Endothelial cell of umbilical vein (primary cell): Measurements from ENCODE around the gene DDX56.

ENCODE experiments used
- EZH2 ChIP-seq: IDR thresholded peaks from 2 replicates; pipeline ENCODE4 v1.6.1; 2012; ENCODE audit warnings: borderline replicate concordance, low read depth, mild to moderate bottlenecking, moderate library complexity, low read length, inconsistent platforms; ENCODE audit not compliant: severe bottlenecking
- FOS ChIP-seq: IDR thresholded peaks from 2 replicates; pipeline ENCODE4 v1.6.1; 2011; ENCODE audit warnings: mild to moderate bottlenecking, low read length, moderate library complexity, borderline replicate concordance; ENCODE audit not compliant: insufficient read depth
- GATA2 ChIP-seq: IDR thresholded peaks from 2 replicates; pipeline ENCODE4 v1.7.0; 2011; ENCODE audit warnings: low read depth, mild to moderate bottlenecking, moderate library complexity, mixed read lengths, low read length; ENCODE audit not compliant: insufficient read length, insufficient read depth
- POLR2A ChIP-seq: IDR thresholded peaks from 2 replicates; pipeline ENCODE4 v1.6.1; 2012; ENCODE audit warnings: low read depth, mild to moderate bottlenecking, control low read depth, low read length
- POLR2AphosphoS5 ChIP-seq: IDR thresholded peaks from 2 replicates; pipeline ENCODE4 v1.6.1; 2012; ENCODE audit warnings: low read depth, mild to moderate bottlenecking, control low read depth, low read length, moderate library complexity; ENCODE audit not compliant: insufficient read depth
- TF ChIP-seq, protein P1 (sequence below), 2 donors: IDR thresholded peaks; 1 replicate in 1 of 2; 2 replicates in 1 of 2; pipeline ENCODE4 v1.5.1; 2011; ENCODE audit warnings: low read length in 2 of 2, mild to moderate bottlenecking in 2 of 2, moderate library complexity in 2 of 2, control low read depth in 1 of 2, inconsistent platforms in 1 of 2, low read depth in 1 of 2; ENCODE audit not compliant: insufficient read depth in 1 of 2; ENCODE audit errors: extremely low read depth in 1 of 2
- TF ChIP-seq, protein P2 (sequence below): IDR thresholded peaks from 2 replicates; pipeline ENCODE4 v1.6.1; 2011; ENCODE audit not compliant: insufficient read depth, insufficient read length

DNA sequence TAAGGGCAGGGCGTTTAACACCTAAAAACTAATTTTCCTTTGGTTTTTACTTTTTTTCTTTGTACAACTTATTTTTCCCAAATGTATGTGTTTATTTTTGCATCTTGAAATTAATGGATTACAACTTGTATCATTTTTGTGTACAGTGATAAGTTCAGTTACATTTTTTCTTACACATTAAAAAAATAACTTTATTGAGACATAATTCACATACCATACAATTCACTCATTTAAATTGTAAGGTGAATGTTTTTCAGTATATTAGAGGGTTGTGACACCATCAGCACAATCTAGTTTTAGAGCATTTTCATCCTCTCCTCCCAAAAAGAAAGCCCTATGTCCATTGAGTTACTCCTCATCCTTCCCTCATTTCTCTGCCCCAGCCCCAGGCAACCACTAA, 44.3 kb upstream of the DDX56 start:
- TF ChIP-seq, protein P1, sequence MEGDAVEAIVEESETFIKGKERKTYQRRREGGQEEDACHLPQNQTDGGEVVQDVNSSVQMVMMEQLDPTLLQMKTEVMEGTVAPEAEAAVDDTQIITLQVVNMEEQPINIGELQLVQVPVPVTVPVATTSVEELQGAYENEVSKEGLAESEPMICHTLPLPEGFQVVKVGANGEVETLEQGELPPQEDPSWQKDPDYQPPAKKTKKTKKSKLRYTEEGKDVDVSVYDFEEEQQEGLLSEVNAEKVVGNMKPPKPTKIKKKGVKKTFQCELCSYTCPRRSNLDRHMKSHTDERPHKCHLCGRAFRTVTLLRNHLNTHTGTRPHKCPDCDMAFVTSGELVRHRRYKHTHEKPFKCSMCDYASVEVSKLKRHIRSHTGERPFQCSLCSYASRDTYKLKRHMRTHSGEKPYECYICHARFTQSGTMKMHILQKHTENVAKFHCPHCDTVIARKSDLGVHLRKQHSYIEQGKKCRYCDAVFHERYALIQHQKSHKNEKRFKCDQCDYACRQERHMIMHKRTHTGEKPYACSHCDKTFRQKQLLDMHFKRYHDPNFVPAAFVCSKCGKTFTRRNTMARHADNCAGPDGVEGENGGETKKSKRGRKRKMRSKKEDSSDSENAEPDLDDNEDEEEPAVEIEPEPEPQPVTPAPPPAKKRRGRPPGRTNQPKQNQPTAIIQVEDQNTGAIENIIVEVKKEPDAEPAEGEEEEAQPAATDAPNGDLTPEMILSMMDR (IDR thresholded peaks at IDR 0.05; ENCODE audit: extremely low read depth in 1 of 2, insufficient read depth in 1 of 2, low read depth in 1 of 2, low read length in 2 of 2), result no peak
- TF ChIP-seq POLR2A (no peak), FOS (no peak), GATA2 (no peak), POLR2AphosphoS5 (no peak), EZH2 (no peak)
- TF ChIP-seq, protein P2, sequence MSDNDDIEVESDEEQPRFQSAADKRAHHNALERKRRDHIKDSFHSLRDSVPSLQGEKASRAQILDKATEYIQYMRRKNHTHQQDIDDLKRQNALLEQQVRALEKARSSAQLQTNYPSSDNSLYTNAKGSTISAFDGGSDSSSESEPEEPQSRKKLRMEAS, result no peak
